Mesodermal cell (in vitro differentiated cells): ENCODE results near the gene IL1RAPL2.

Source experiments
- H3K27ac ChIP-seq: 2 replicates; pipeline ENCODE4 v1.7.0; 2013; ENCODE audit warnings: mild to moderate bottlenecking, low read depth, low read length, moderate library complexity; ENCODE audit not compliant: severe bottlenecking
- H3K36me3 ChIP-seq: 2 replicates; pipeline ENCODE4 v1.7.1; 2013; ENCODE audit warnings: mild to moderate bottlenecking, low read length, moderate library complexity; ENCODE audit not compliant: control insufficient read depth, insufficient read depth
- H3K4me1 ChIP-seq: one replicate; pipeline ENCODE4 v1.7.1; 2013; ENCODE audit warnings: mild to moderate bottlenecking, low read length; ENCODE audit not compliant: insufficient read depth, control insufficient read depth, poor library complexity, severe bottlenecking
- H3K4me3 ChIP-seq: 2 replicates; pipeline ENCODE4 v1.7.0; 2013; ENCODE audit warnings: low read length, control low read depth, mild to moderate bottlenecking; ENCODE audit not compliant: insufficient read depth, poor library complexity, severe bottlenecking; ENCODE audit errors: extremely low read depth
- H3K9me3 ChIP-seq: 2 replicates; pipeline ENCODE4 v1.7.1; 2013; ENCODE audit warnings: mild to moderate bottlenecking, low read length, moderate library complexity; ENCODE audit not compliant: control insufficient read depth
- WGBS, 2 experiments: methylation state at CpG; one replicate each; pipeline ENCODE4 v1.1.5; 2013; ENCODE audit warnings: missing lambda C conversion rate in 2 of 2; ENCODE audit not compliant: insufficient coverage in 2 of 2; 5-methylcytosine and 5-hydroxymethylcytosine counted together

Gene IL1RAPL2

GRCh38 chrX:105302246-105302645, 736.2 kb downstream of the IL1RAPL2 start:
- WGBS, 2 experiments: no CpG with 5 or more reads among the region's 1 CpG
- Histone ChIP-seq H3K4me3 (no peak overlapping the region), H3K9me3 (no peaks in the 10 kb centered on the region), H3K27ac (no peak overlapping the region), H3K36me3 (no peaks in the 10 kb centered on the region), H3K4me1 (no peaks in the 10 kb centered on the region)

GRCh38 chrX:105307762-105308161, 741.8 kb downstream of the IL1RAPL2 start:
- no peaks in the 10 kb centered on the region for H3K9me3 ChIP-seq
- H3K4me1 ChIP-seq: no peaks in the 10 kb centered on the region
- no peaks in the 10 kb centered on the region for H3K36me3 ChIP-seq
- no peak overlapping the region for H3K4me3 ChIP-seq
- WGBS, 2 experiments: no CpG with 5 or more reads among the region's 1 CpG
- H3K27ac ChIP-seq: no peak overlapping the region

- no peaks in the 10 kb centered on the region for H3K9me3 ChIP-seq
- no CpG with 5 or more reads among the region's 1 CpG for WGBS, 2 experiments
- H3K4me1 ChIP-seq: no peaks in the 10 kb centered on the region
- no peak overlapping the region for H3K4me3 ChIP-seq
- no peaks in the 10 kb centered on the region for H3K36me3 ChIP-seq
- H3K27ac ChIP-seq: no peak overlapping the region
These were observed 747.6 kb downstream of the IL1RAPL2 start for GRCh38 chrX:105313596-105313995.

- H3K4me3 ChIP-seq: no peak overlapping the region
- 100% methylated on average over 1 of the region's 2 CpGs; no CpG with 5 or more reads in 1 of the 2 experiments for WGBS, 2 experiments
These were observed 748.5 kb downstream of the IL1RAPL2 start for GRCh38 chrX:105314458-105314857.

GRCh38 chrX:105315248-105315647, 749.2 kb downstream of the IL1RAPL2 start:
- Histone ChIP-seq H3K4me1 (no peaks in the 10 kb centered on the region), H3K4me3 (no peak overlapping the region), H3K9me3 (no peaks in the 10 kb centered on the region), H3K36me3 (no peaks in the 10 kb centered on the region), H3K27ac (no peak overlapping the region)
- WGBS, 2 experiments: no CpG with 5 or more reads among the region's 1 CpG

More at GRCh38 chrX:105314458-105314857, 748.5 kb downstream of the IL1RAPL2 start:
- no peaks in the 10 kb centered on the region for H3K4me1 ChIP-seq
- H3K9me3 ChIP-seq: no peaks in the 10 kb centered on the region
- no peak overlapping the region for H3K27ac ChIP-seq
- no peaks in the 10 kb centered on the region for H3K36me3 ChIP-seq

- WGBS, 2 experiments: no CpG with 5 or more reads among the region's 2 CpGs
- no peaks in the 10 kb centered on the region for H3K36me3 ChIP-seq
- no peaks in the 10 kb centered on the region for H3K4me1 ChIP-seq
- H3K27ac ChIP-seq: no peak overlapping the region
- H3K9me3 ChIP-seq: no peaks in the 10 kb centered on the region
- H3K4me3 ChIP-seq: no peak overlapping the region
These were observed 751.1 kb downstream of the IL1RAPL2 start for GRCh38 chrX:105317117-105317516.

GRCh38 chrX:105323928-105324327, 757.9 kb downstream of the IL1RAPL2 start:
- no CpG with 5 or more reads among the region's 1 CpG for WGBS, 2 experiments
- Histone ChIP-seq H3K9me3 (no peaks in the 10 kb centered on the region), H3K36me3 (no peaks in the 10 kb centered on the region), H3K27ac (no peak overlapping the region), H3K4me1 (no peaks in the 10 kb centered on the region), H3K4me3 (no peak overlapping the region)

GRCh38 chrX:105328773-105329172, 762.8 kb downstream of the IL1RAPL2 start:
- H3K4me3 ChIP-seq: no peak overlapping the region
- H3K36me3 ChIP-seq: no peaks in the 10 kb centered on the region
- no peaks in the 10 kb centered on the region for H3K9me3 ChIP-seq
- no peak overlapping the region for H3K27ac ChIP-seq
- H3K4me1 ChIP-seq: no peaks in the 10 kb centered on the region

GRCh38 chrX:105331244-105331643, 765.2 kb downstream of the IL1RAPL2 start:
- Histone ChIP-seq H3K4me1 (no peaks in the 10 kb centered on the region), H3K36me3 (no peaks in the 10 kb centered on the region), H3K27ac (no peak overlapping the region), H3K9me3 (no peaks in the 10 kb centered on the region), H3K4me3 (no peak overlapping the region)
- WGBS, 2 experiments: no CpG with 5 or more reads among the region's 1 CpG

- Histone ChIP-seq H3K4me3 (no peak overlapping the region), H3K27ac (no peak overlapping the region), H3K4me1 (no peaks in the 10 kb centered on the region), H3K36me3 (no peaks in the 10 kb centered on the region), H3K9me3 (no peaks in the 10 kb centered on the region)
- no CpG with 5 or more reads among the region's 3 CpGs for WGBS, 2 experiments
These were observed 781.4 kb downstream of the IL1RAPL2 start for GRCh38 chrX:105347373-105347772.

GRCh38 chrX:105349476-105349875, 783.5 kb downstream of the IL1RAPL2 start:
- Histone ChIP-seq H3K9me3 (no peaks in the 10 kb centered on the region), H3K36me3 (no peaks in the 10 kb centered on the region), H3K4me3 (no peak overlapping the region), H3K4me1 (no peaks in the 10 kb centered on the region), H3K27ac (no peak overlapping the region)

GRCh38 chrX:105375816-105376215, 809.8 kb downstream of the IL1RAPL2 start:
- Histone ChIP-seq H3K4me1 (no peaks in the 10 kb centered on the region), H3K4me3 (no peak overlapping the region), H3K9me3 (no peaks in the 10 kb centered on the region), H3K36me3 (no peaks in the 10 kb centered on the region), H3K27ac (no peak overlapping the region)
- no CpG with 5 or more reads among the region's 2 CpGs for WGBS, 2 experiments
